Progenitor cell of endocrine pancreas (in vitro differentiated cells): ENCODE measurements around the gene TCF12. TPM values are rescaled to one million over a fixed set of nuclear protein-coding genes. Genes with fewer than 3 reads are reported as not detected.
A peak's percentile ranks its signal among the peaks of the same experiment; 100 is the strongest.

ENCODE experiments used
- DNase-seq: peaks from one replicate; pipeline ENCODE4 v3.0.0; 2021; ENCODE audit warnings: low spot score; ENCODE audit not compliant: unreplicated experiment
- H3K27ac Mint-ChIP-seq: 2 replicates; pipeline ENCODE4 v1.8.0; 2021; ENCODE audit warnings: mild to moderate bottlenecking, moderate library complexity, mixed read lengths
- H3K27me3 Mint-ChIP-seq: 2 replicates; pipeline ENCODE4 v1.8.0; 2021; ENCODE audit warnings: mixed read lengths
- H3K36me3 Mint-ChIP-seq: 2 replicates; pipeline ENCODE4 v1.8.0; 2022; ENCODE audit warnings: mixed read lengths; ENCODE audit not compliant: insufficient read depth
- H3K4me1 Mint-ChIP-seq: 2 replicates; pipeline ENCODE4 v1.8.0; 2021; ENCODE audit warnings: low read depth, mixed read lengths
- H3K4me3 Mint-ChIP-seq: 2 replicates; pipeline ENCODE4 v1.8.0; 2021; ENCODE audit warnings: low read depth, mild to moderate bottlenecking, moderate library complexity, mixed read lengths
- H3K9me3 Mint-ChIP-seq: 2 replicates; pipeline ENCODE4 v1.8.0; 2021; ENCODE audit warnings: low read depth, mixed read lengths
- CTCF ChIP-seq: fragments of 200-600 bp; sonication (generic); IDR thresholded peaks from one replicate; pipeline ENCODE4 v1.5.0; 2021; ENCODE audit warnings: antibody characterized with exemption, mild to moderate bottlenecking; ENCODE audit not compliant: unreplicated experiment
- total RNA-seq: library from RNA; stranded (reverse); gene quantifications from 2 replicates; pipeline ENCODE4 v1.2.1, GENCODE V29; 2021

The TCF12 gene
- total RNA-seq, 1 donor from 2014 or later: 164 TPM

GRCh38 chr15:57245130-57245529 is 326.7 kb downstream of the TCF12 start:
- Mint-ChIP-seq H3K36me3 (peaks cover 23% of the 10 kb centered on the region), H3K4me1 (no peaks in the 10 kb centered on the region), H3K27ac (peak overlapping the region; percentile 6), H3K9me3 (no peaks in the 10 kb centered on the region), H3K27me3 (no peaks in the 10 kb centered on the region), H3K4me3 (no peak overlapping the region)
- DNase-seq: no peak
- no peak for TF ChIP-seq CTCF

DNA sequence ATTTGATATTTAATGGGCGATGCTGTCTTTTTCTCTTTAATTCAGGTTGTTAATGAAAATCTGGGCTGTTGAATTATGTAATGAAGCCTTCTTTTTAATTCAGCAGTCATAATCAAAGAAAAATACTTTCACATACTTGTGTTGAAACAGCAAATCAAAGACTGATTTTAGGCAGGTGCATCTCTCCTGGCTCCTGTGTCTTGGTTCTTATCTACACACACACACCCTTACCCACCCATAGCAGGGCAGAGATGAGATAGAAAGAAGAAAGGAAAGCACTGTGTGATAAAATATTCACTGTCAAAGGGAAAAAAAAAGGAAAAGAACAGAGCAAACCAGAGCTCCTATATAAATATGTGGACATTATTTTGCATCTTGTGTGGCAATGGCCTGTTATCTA is 327.3 kb downstream of the TCF12 start:
- Mint-ChIP-seq H3K27me3 (no peaks in the 10 kb centered on the region), H3K4me3 (no peak overlapping the region), H3K4me1 (no peaks in the 10 kb centered on the region), H3K9me3 (no peaks in the 10 kb centered on the region), H3K36me3 (peaks cover 25% of the 10 kb centered on the region), H3K27ac (no peak overlapping the region)
- no peak for DNase-seq
- no peak for TF ChIP-seq CTCF

DNA sequence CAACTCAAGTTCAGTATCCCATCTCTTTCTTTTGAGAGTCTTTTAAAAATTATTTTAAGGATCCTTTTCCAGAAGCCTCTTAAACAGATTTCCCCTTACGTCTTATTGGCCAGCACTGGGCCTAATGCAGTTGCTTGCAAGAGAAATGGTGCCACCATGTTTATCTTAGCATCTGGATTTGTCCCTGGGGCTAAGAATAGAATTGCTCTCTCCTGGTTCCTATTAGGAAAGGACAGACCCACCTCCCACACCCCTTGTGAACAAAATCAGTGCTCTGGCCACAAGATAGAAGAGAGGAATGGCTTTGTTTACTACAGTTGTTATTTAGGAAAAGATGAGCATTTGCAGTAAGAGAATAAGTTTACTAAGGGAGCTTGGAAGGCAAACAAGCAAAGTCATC is 329.6 kb downstream of the TCF12 start:
- peaks cover 34% of the 10 kb centered on the region for H3K36me3 Mint-ChIP-seq
- no peaks in the 10 kb centered on the region for H3K9me3 Mint-ChIP-seq
- no peak overlapping the region for H3K4me3 Mint-ChIP-seq
- no peaks in the 10 kb centered on the region for H3K4me1 Mint-ChIP-seq
- H3K27ac Mint-ChIP-seq: no peak overlapping the region
- no peak for TF ChIP-seq CTCF
- no peaks in the 10 kb centered on the region for H3K27me3 Mint-ChIP-seq
- no peak for DNase-seq

GRCh38 chr15:57251308-57251707 is 332.9 kb downstream of the TCF12 start:
- H3K36me3 Mint-ChIP-seq: peaks cover 30% of the 10 kb centered on the region
- H3K27ac Mint-ChIP-seq: no peak overlapping the region
- H3K9me3 Mint-ChIP-seq: no peaks in the 10 kb centered on the region
- no peaks in the 10 kb centered on the region for H3K4me1 Mint-ChIP-seq
- H3K27me3 Mint-ChIP-seq: no peaks in the 10 kb centered on the region
- no peak overlapping the region for H3K4me3 Mint-ChIP-seq
- no peak for DNase-seq
- no peak for TF ChIP-seq CTCF

DNA sequence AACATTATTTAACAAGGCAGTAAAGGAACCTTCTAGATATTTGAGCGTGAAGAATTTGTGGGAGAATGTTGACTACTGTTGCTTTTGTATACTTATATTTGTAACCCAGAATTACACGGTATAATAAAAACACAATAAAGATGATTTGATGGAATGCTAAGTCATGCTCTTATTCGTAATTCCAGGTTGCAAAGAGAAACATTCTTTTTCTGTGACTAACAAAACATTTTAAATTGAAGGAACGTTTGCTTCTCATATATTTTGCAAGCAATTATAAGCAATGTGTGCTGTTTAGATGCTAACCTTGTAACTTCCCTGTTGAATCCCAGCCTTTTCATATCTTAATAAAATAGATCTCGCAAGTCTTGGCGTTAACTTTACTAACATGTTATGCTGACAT is 333.5 kb downstream of the TCF12 start:
- TF ChIP-seq CTCF: no peak
- Mint-ChIP-seq H3K4me3 (no peak overlapping the region), H3K27me3 (no peaks in the 10 kb centered on the region), H3K9me3 (no peaks in the 10 kb centered on the region), H3K36me3 (peaks cover 29% of the 10 kb centered on the region), H3K27ac (no peak overlapping the region), H3K4me1 (no peaks in the 10 kb centered on the region)
- no peak for DNase-seq
